Spleen (tissue), 11 donors: ENCODE data around the gene NPR2. TPM values are rescaled to one million over a fixed set of nuclear protein-coding genes. Genes with fewer than 3 reads are reported as not detected.

Experiments
- DNase-seq: peaks from one replicate; pipeline ENCODE4 v3.0.0-alpha.2; 2020
- H3K27ac ChIP-seq, 8 donors: fragments of 200-600 bp; sonication (generic) in 7 of 8; 1 replicate in 4 of 8; 2 replicates in 4 of 8; pipeline versions ENCODE4 v1.5.0 to v1.8.0; 2016 to 2021; ENCODE audit warnings: inconsistent platforms in 4 of 8, mild to moderate bottlenecking in 4 of 8, moderate library complexity in 1 of 8
- H3K27me3 ChIP-seq, 7 donors: fragments of 200-600 bp; sonication (generic) in 6 of 7; replicated peaks in 1 of 7; 1 replicate in 4 of 7; 2 replicates in 3 of 7; pipeline versions ENCODE4 v1.5.0 to v1.8.0; 2016 to 2021; ENCODE audit warnings: inconsistent platforms in 3 of 7, mild to moderate bottlenecking in 1 of 7
- H3K36me3 ChIP-seq, 6 donors: fragments of 200-600 bp; sonication (generic) in 5 of 6; 1 replicate in 4 of 6; 2 replicates in 2 of 6; pipeline versions ENCODE4 v1.5.0 to v1.8.0; 2016 to 2021; ENCODE audit warnings: inconsistent platforms in 2 of 6
- H3K4me1 ChIP-seq, 6 donors: fragments of 200-600 bp; sonication (generic) in 5 of 6; 1 replicate in 3 of 6; 2 replicates in 3 of 6; pipeline versions ENCODE4 v1.5.0 to v1.8.0; 2016 to 2021; ENCODE audit warnings: inconsistent platforms in 3 of 6
- H3K4me3 ChIP-seq, 8 donors: fragments of 200-600 bp; sonication (generic) in 7 of 8; 1 replicate in 4 of 8; 2 replicates in 4 of 8; pipeline versions ENCODE4 v1.5.0 to v1.8.0; 2016 to 2021; ENCODE audit warnings: inconsistent platforms in 4 of 8, mild to moderate bottlenecking in 4 of 8, moderate library complexity in 2 of 8
- H3K9me3 ChIP-seq, 8 donors: fragments of 200-600 bp; sonication (generic) in 7 of 8; 1 replicate in 4 of 8; 2 replicates in 4 of 8; pipeline versions ENCODE4 v1.5.0 to v1.8.0; 2016 to 2021; ENCODE audit warnings: inconsistent platforms in 4 of 8
- CTCF ChIP-seq, 11 experiments: fragments of 200-600 bp in 7 of 11; fragments of 450-650 bp in 4 of 11; sonication (generic) in 4 of 11; IDR thresholded peaks in 8 of 11; conservative IDR thresholded peaks in 3 of 11; 1 replicate in 7 of 11; 2 replicates in 4 of 11; pipeline versions ENCODE4 v1.4.0 to v1.8.0; 2016 to 2021; ENCODE audit warnings: antibody characterized with exemption in 11 of 11, inconsistent platforms in 4 of 11, mild to moderate bottlenecking in 1 of 11
- POLR2A ChIP-seq, 3 donors: fragments of 450-650 bp; IDR thresholded peaks; one replicate each; pipeline ENCODE4 v1.5.1; 2017; ENCODE audit warnings: antibody characterized with exemption in 3 of 3, mild to moderate bottlenecking in 1 of 3
- POLR2AphosphoS5 ChIP-seq, 3 donors: sonication (generic); formaldehyde crosslinking; IDR thresholded peaks; one replicate each; pipeline ENCODE4 v1.5.1; 2017; ENCODE audit warnings: antibody characterized with exemption in 3 of 3
- WGBS, 5 donors: extraction: QIAGEN DNeasy Blood & Tissue Kit in 3 of 5; methylation state at CpG; one replicate each; pipeline versions ENCODE4 v1.1.5 to v1.1.7; 2013 to 2018; 5-methylcytosine and 5-hydroxymethylcytosine counted together
- intact Hi-C: fragments of 100-400 bp; cut with DNase I; formaldehyde crosslinking; loops from one replicate; pipeline ENCODE4 v1.15.0; 2023; ENCODE audit warnings: low total_unique reads
- polyA plus RNA-seq, 3 donors: library from polyadenylated mRNA; stranded (reverse); fragments of 200-250 nt; gene quantifications; one replicate each; pipeline ENCODE4 v1.2.1, GENCODE V29; 2013
- total RNA-seq, 7 donors: library from RNA; depleted of rRNA in 3 of 7; stranded (reverse); fragments of >200 nt in 3 of 7; fragmentation: NEBNext Ultra II Directional in 4 of 7; extraction: Animal tissue kit (Norgen Biotek cat#: 25700) in 4 of 7; gene quantifications; one replicate each; pipeline versions ENCODE4 v1.1.0 to v1.2.1, GENCODE V29; 2016 to 2021
- donor health status: healthy with polysubstance abuse.
- donor health status: DM: no; HTN: no; CAD: no; lungs with moderate emphysema.
- donor health status: DM: no; HTN: no; CAD: no.
- donor health status: Bipolar disorder and iron deficiency.
- donor health status: healthy.
- donor health status: DM: no; HTN: no; CAD: no.
- donor health status: DM: yes; HTN: yes; CAD: no.

Gene NPR2
- total and polyA plus RNA-seq, 10 donors = 5.8 to 17.1 (median 7.5) TPM

- intact Hi-C loops = no loop called here
- no peak for DNase-seq
- Histone ChIP-seq H3K4me3 (no peak overlapping the region), H3K9me3 (no peaks in the 10 kb centered on the region), H3K36me3 (peaks cover 0 to 44% (median 24%) of the 10 kb centered on the region in 6 donors), H3K4me1 (peaks cover 17 to 41% (median 35%) of the 10 kb centered on the region in 6 donors), H3K27ac (no peak overlapping the region), H3K27me3 (no peaks in the 10 kb centered on the region)
- TF ChIP-seq POLR2AphosphoS5 (IDR thresholded peaks at IDR 0.05) (no peak), CTCF (IDR thresholded peaks at IDR 0.05 in 8 of 11, conservative IDR thresholded peaks at IDR 0.05 in 3 of 11) (no peak), POLR2A (IDR thresholded peaks at IDR 0.05) (no peak)
- WGBS, 5 donors = 88 to 93% (median 89%) methylated on average over 7 of the region's 7 CpGs
Observed at GRCh38 chr9:35810122-35810521, 18.7 kb downstream of the NPR2 start.

GRCh38 chr9:35811381-35812024, 20.1 kb downstream of the NPR2 start:
- intact Hi-C loops = no loop called here
- DNase-seq = no peak

GRCh38 chr9:35812025-35812602, 20.7 kb downstream of the NPR2 start, which contains the start of gene SPAG8:
Gene SPAG8, minus strand, starts transcription at chr9:35812262. Its CDS starts 115 bp downstream, at chr9:35812147.
- peak within 1 kb of the TSS; percentile 25 to 77 (median 61) for H3K4me3 ChIP-seq
- no peaks in the 10 kb centered on the region for H3K27me3 ChIP-seq
- no peaks in the 10 kb centered on the region for H3K9me3 ChIP-seq
- 0 to 2% (median 1%) methylated on average over 23 to 28 of the region's 28 CpGs for WGBS, 5 donors
- H3K27ac ChIP-seq = peak within 1 kb of the TSS; percentile 42 to 99 (median 79)
- TF ChIP-seq POLR2AphosphoS5 (IDR thresholded peaks at IDR 0.05) (peak; percentile 75 to 86 (median 80)), POLR2A (IDR thresholded peaks at IDR 0.05) (peak in 1 of 3 donors; percentile 6), CTCF (IDR thresholded peaks at IDR 0.05 in 8 of 11, conservative IDR thresholded peaks at IDR 0.05 in 3 of 11) (peak in 1 of 11 experiments; percentile 28)
- DNase-seq = peak; percentile 98
- intact Hi-C loops = no loop called here
- H3K4me1 ChIP-seq = peaks cover 17 to 49% (median 35%) of the 10 kb centered on the region in 6 donors
- peaks cover 0 to 26% (median 12%) of the 10 kb centered on the region in 6 donors for H3K36me3 ChIP-seq

More at GRCh38 chr9:35811381-35812024, 20.1 kb downstream of the NPR2 start:
- TF ChIP-seq POLR2A (IDR thresholded peaks at IDR 0.05) (no peak), POLR2AphosphoS5 (IDR thresholded peaks at IDR 0.05) (no peak), CTCF (IDR thresholded peaks at IDR 0.05 in 8 of 11, conservative IDR thresholded peaks at IDR 0.05 in 3 of 11) (no peak)
- Histone ChIP-seq H3K9me3 (no peaks in the 10 kb centered on the region), H3K27ac (peak overlapping the region in 6 of 8 donors; percentile 42 to 98 (median 79)), H3K36me3 (peaks cover 0 to 32% (median 16%) of the 10 kb centered on the region in 6 donors), H3K4me1 (peaks cover 17 to 49% (median 35%) of the 10 kb centered on the region in 6 donors), H3K4me3 (peak overlapping the region; percentile 25 to 77 (median 61)), H3K27me3 (no peaks in the 10 kb centered on the region)
- 7 to 14% (median 11%) methylated on average over 11 to 12 of the region's 12 CpGs for WGBS, 5 donors
